Measurements from ENCODE around the gene RC3H1. TPM values are rescaled to one million over a fixed set of nuclear protein-coding genes. Genes with fewer than 3 reads are reported as not detected.
"Not testable (repeated sequence)": the region's sequence is repeated elsewhere in the genome, so short reads cannot be mapped to it uniquely, and the experiment has no call there.

RC3H1 gene
- total and polyA plus RNA-seq, 10 of the 15 experiments (the other 5 are each of a cell fraction or from before 2014, with no cell fraction given): 1.4 to 33.9 (median 11.8) TPM

DNA sequence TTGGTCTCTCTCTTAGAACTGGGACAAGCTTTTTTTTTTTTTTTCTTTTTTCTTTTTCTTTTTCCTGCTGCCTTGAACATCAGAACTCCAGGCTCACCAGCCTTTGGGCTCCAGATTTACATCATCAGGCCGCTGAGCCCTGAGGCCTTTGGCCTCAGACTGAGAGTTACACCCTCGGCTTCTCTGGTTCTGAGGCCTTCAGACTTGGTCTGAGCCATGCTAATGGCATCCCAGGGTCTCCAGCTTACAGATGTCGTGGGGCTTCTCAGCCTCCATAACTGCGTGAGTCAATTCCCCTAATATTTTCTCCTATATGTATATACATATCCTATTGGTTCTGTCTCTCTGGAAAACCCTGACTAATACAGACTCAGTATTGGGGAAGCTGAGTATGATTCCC is 36.5 kb upstream of the RC3H1 start:
- TF ChIP-seq SMAD1 (IDR thresholded peaks at IDR 0.05; ENCODE audit: low read depth, partially characterized antibody): no peak
- ChIA-PET POLR2A (no interaction called here), SMC1A (ENCODE audit: uncharacterized antibody, unreplicated experiment) (no interaction called here), CTCF (no interaction called here), RAD21 (ENCODE audit: unreplicated experiment) (no interaction called here)
- Histone ChIP-seq H3K4me3 (no peak overlapping the region), H2AFZ (ENCODE audit: control insufficient read depth, low read depth, low read length) (no peak overlapping the region), H3K79me2 (ENCODE audit: control insufficient read depth, insufficient read depth, low read length) (no peaks in the 10 kb centered on the region), H3K36me3 (ENCODE audit: control insufficient read depth in 2 of 2, insufficient read depth in 2 of 2, low read length in 1 of 2) (no peaks in the 10 kb centered on the region), H3K4me1 (ENCODE audit: control insufficient read depth, insufficient read depth, low read length) (no peaks in the 10 kb centered on the region), H3K27ac (ENCODE audit: control insufficient read depth, insufficient read depth) (no peak overlapping the region), H4K20me1 (ENCODE audit: control insufficient read depth, insufficient read depth) (no peaks in the 10 kb centered on the region), H3K9ac (ENCODE audit: control insufficient read depth, insufficient read depth, low read length) (no peak overlapping the region), H3K4me2 (ENCODE audit: control insufficient read depth, insufficient read depth) (no peak overlapping the region), H3K9me3 (replicated peaks; ENCODE audit: control insufficient read depth, insufficient read depth, low read length) (no peaks in the 10 kb centered on the region; the same call in 2 of the 3 replicates), H3K27me3 (replicated peaks in 1 of 2; ENCODE audit: control insufficient read depth in 2 of 2, insufficient read depth in 2 of 2, low read length in 1 of 2) (no peaks in the 10 kb centered on the region)
- no peak for FAIRE-seq
- no peak for ATAC-seq
- in situ Hi-C loops (cut with MboI): no loop called here
- DNase-seq (ENCODE audit: low read depth, low spot score): no peak
- BruUV-seq (replicated peaks): no TSS peak
- intact Hi-C loops (cut with micrococcal nuclease; ENCODE audit: unreplicated experiment): no loop called here
- WGBS (ENCODE audit: insufficient coverage, insufficient replicate concordance, low lambda C conversion rate, missing lambda C conversion rate): 57% methylated on average over 4 of the region's 4 CpGs

DNA sequence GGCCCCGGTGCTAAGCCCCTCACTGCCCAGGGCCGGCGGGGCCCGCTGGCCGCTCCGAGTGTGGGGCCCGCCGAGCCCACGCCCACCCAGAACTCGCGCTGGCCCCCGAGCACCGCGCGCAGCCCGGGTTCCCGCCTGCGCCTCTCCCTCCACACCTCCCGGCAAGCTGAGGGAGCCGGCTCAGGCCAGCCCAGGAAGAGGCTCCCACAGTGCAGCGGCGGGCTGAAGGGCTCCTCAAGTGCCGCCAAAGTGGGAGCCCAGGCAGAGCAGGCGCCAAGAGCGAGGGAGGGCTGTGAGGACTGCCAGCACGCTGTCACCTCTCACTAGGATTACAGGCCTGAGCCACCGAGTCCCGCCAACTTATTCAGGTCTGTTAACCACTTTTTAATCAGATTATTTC is 34.5 kb upstream of the RC3H1 start:
- H3K4me2 ChIP-seq (ENCODE audit: control insufficient read depth, insufficient read depth); H3K36me3 ChIP-seq (ENCODE audit: control insufficient read depth in 2 of 2, insufficient read depth in 2 of 2, low read length in 1 of 2); FAIRE-seq; DNase-seq (ENCODE audit: low read depth, low spot score); ATAC-seq; H3K79me2 ChIP-seq (ENCODE audit: control insufficient read depth, insufficient read depth, low read length); SMC1A ChIA-PET (ENCODE audit: uncharacterized antibody, unreplicated experiment); in situ Hi-C loops (cut with MboI); H3K9ac ChIP-seq (ENCODE audit: control insufficient read depth, insufficient read depth, low read length); H4K20me1 ChIP-seq (ENCODE audit: control insufficient read depth, insufficient read depth); H3K27me3 ChIP-seq (replicated peaks in 1 of 2; ENCODE audit: control insufficient read depth in 2 of 2, insufficient read depth in 2 of 2, low read length in 1 of 2); RAD21 ChIA-PET (ENCODE audit: unreplicated experiment); POLR2A ChIA-PET; H3K4me1 ChIP-seq (ENCODE audit: control insufficient read depth, insufficient read depth, low read length); H3K27ac ChIP-seq (ENCODE audit: control insufficient read depth, insufficient read depth); BruUV-seq (replicated peaks); H3K4me3 ChIP-seq; H3K9me3 ChIP-seq (replicated peaks; ENCODE audit: control insufficient read depth, insufficient read depth, low read length); H2AFZ ChIP-seq (ENCODE audit: control insufficient read depth, low read depth, low read length); intact Hi-C loops (cut with micrococcal nuclease; ENCODE audit: unreplicated experiment): not testable (repeated sequence)
- CTCF ChIA-PET: interaction anchor here (0.6 to 1.1 kb wide), 3 partner anchors 19 to 1314 kb away, joined by 3 to 4 read pairs (median 3); no protein-coding TSS in a partner anchor
- 90% methylated on average over 16 of the region's 28 CpGs for WGBS (ENCODE audit: insufficient coverage, insufficient replicate concordance, low lambda C conversion rate, missing lambda C conversion rate)
